Fibroblast of mammary gland (primary cell): Measurements from ENCODE around the gene OBSCN.

Experiments used
- DNase-seq: peaks from one replicate; pipeline ENCODE4 v3.0.0-alpha.2; 2010; ENCODE audit warnings: low read depth
- H3K4me3 ChIP-seq: 2 replicates; pipeline ENCODE4 v1.5.1; 2011; ENCODE audit warnings: low read depth, mild to moderate bottlenecking, low read length, moderate library complexity; ENCODE audit not compliant: control insufficient read depth
- CTCF ChIP-seq: conservative IDR thresholded peaks from 2 replicates; pipeline ENCODE4 v1.5.1; 2011; ENCODE audit warnings: low read depth, low read length, inconsistent platforms; ENCODE audit not compliant: control insufficient read depth, insufficient read depth

The OBSCN gene

GRCh38 chr1:228339059-228339704, 131.3 kb downstream of the OBSCN start:
- DNase-seq = no peak
- TF ChIP-seq CTCF = no peak
- no peak overlapping the region for H3K4me3 ChIP-seq

GRCh38 chr1:228339766-228340685, 132.2 kb downstream of the OBSCN start:
- TF ChIP-seq CTCF = no peak
- DNase-seq = no peak

GRCh38 chr1:228340686-228341449, 133.0 kb downstream of the OBSCN start:
- H3K4me3 ChIP-seq = no peak overlapping the region
- DNase-seq = no peak
- peak; percentile 2 for TF ChIP-seq CTCF

More at GRCh38 chr1:228339766-228340685, 132.2 kb downstream of the OBSCN start:
- H3K4me3 ChIP-seq = no peak overlapping the region

- no peak for DNase-seq
- H3K4me3 ChIP-seq = no peak overlapping the region
- TF ChIP-seq CTCF = no peak
Observed at GRCh38 chr1:228341450-228341813, 133.6 kb downstream of the OBSCN start.

GRCh38 chr1:228341814-228342626, 134.2 kb downstream of the OBSCN start:
- no peak for TF ChIP-seq CTCF
- H3K4me3 ChIP-seq = no peak overlapping the region
- DNase-seq = no peak
